Neuronal stem cell (in vitro differentiated cells): ENCODE data around the gene TMED4.

Experiments used
- DNase-seq: peaks from one replicate; pipeline ENCODE4 v3.0.0-alpha.2; 2013; ENCODE audit warnings: low spot score
- H2AFZ ChIP-seq: one replicate; pipeline ENCODE4 v1.6.1; 2013; ENCODE audit warnings: mild to moderate bottlenecking, low read length, inconsistent platforms
- H2AK5ac ChIP-seq: 2 replicates; pipeline ENCODE4 v1.6.1; 2013; ENCODE audit warnings: low read depth, mild to moderate bottlenecking, inconsistent platforms, low read length, moderate library complexity, mixed read lengths
- H2BK120ac ChIP-seq: 2 replicates; pipeline ENCODE4 v1.6.1; 2013; ENCODE audit warnings: low read depth, mild to moderate bottlenecking, inconsistent platforms, low read length, moderate library complexity, mixed read lengths
- H2BK12ac ChIP-seq: one replicate; pipeline ENCODE4 v1.6.1; 2013; ENCODE audit warnings: low read length, inconsistent platforms
- H2BK15ac ChIP-seq: 2 replicates; pipeline ENCODE4 v1.6.1; 2013; ENCODE audit warnings: mild to moderate bottlenecking, low read length, inconsistent platforms, mixed read lengths
- H2BK5ac ChIP-seq: one replicate; pipeline ENCODE4 v1.6.1; 2013; ENCODE audit warnings: inconsistent platforms, mild to moderate bottlenecking, low read length, moderate library complexity
- H3K14ac ChIP-seq: one replicate; pipeline ENCODE4 v1.6.1; 2013; ENCODE audit warnings: low read length, inconsistent platforms
- H3K18ac ChIP-seq: 2 replicates; pipeline ENCODE4 v1.6.1; 2013; ENCODE audit warnings: low read length, inconsistent platforms
- H3K23ac ChIP-seq: 2 replicates; pipeline ENCODE4 v1.6.1; 2013; ENCODE audit warnings: low read depth, mild to moderate bottlenecking, mixed read lengths, low read length, inconsistent platforms; ENCODE audit not compliant: poor library complexity
- H3K27ac ChIP-seq: replicated peaks from 3 replicates; pipeline ENCODE4 v1.5.1; 2013; ENCODE audit warnings: low read length, inconsistent platforms
- H3K27me3 ChIP-seq, 3 experiments: 2 replicates each; pipeline ENCODE4 v1.6.1; 2013; ENCODE audit warnings: low read length in 3 of 3, mild to moderate bottlenecking in 2 of 3, inconsistent platforms in 1 of 3, low read depth in 1 of 3, mixed read lengths in 1 of 3, moderate library complexity in 1 of 3; ENCODE audit not compliant: control insufficient read depth in 3 of 3, insufficient read depth in 3 of 3
- H3K36me3 ChIP-seq, 2 donors: replicated peaks in 1 of 2; 2 replicates each; pipeline ENCODE4 v1.6.1; 2013; ENCODE audit warnings: low read length in 2 of 2; ENCODE audit not compliant: control insufficient read depth in 2 of 2, insufficient read depth in 2 of 2
- H3K4ac ChIP-seq: 2 replicates; pipeline ENCODE4 v1.6.1; 2013; ENCODE audit warnings: inconsistent platforms, mild to moderate bottlenecking, low read length, moderate library complexity
- H3K4me1 ChIP-seq, 2 donors: 1 replicate in 1 of 2; 2 replicates in 1 of 2; pipeline ENCODE4 v1.6.1; 2013; ENCODE audit warnings: low read length in 2 of 2, low read depth in 1 of 2; ENCODE audit not compliant: control insufficient read depth in 2 of 2, insufficient read depth in 1 of 2
- H3K4me2 ChIP-seq: one replicate; pipeline ENCODE4 v1.6.1; 2013; ENCODE audit warnings: mild to moderate bottlenecking, low read length, inconsistent platforms; ENCODE audit not compliant: insufficient read depth, poor library complexity, severe bottlenecking
- H3K4me3 ChIP-seq, 2 donors: 2 replicates each; pipeline ENCODE4 v1.5.1; 2013; ENCODE audit warnings: low read length in 2 of 2, mild to moderate bottlenecking in 2 of 2, inconsistent platforms in 1 of 2, moderate library complexity in 1 of 2
- H3K79me1 ChIP-seq: one replicate; pipeline ENCODE4 v1.6.1; 2013; ENCODE audit warnings: low read depth, mild to moderate bottlenecking, inconsistent platforms, low read length, moderate library complexity
- H3K9ac ChIP-seq: one replicate; pipeline ENCODE4 v1.6.1; 2013; ENCODE audit warnings: mild to moderate bottlenecking, low read depth, low read length, inconsistent platforms; ENCODE audit not compliant: poor library complexity
- H3K9me3 ChIP-seq, 2 donors: replicated peaks in 1 of 2; 2 replicates each; pipeline versions ENCODE3 to v1.6.1; 2013; ENCODE audit warnings: low read length in 2 of 2, mild to moderate bottlenecking in 2 of 2, inconsistent platforms in 1 of 2, low read depth in 1 of 2, mixed read lengths in 1 of 2, moderate library complexity in 1 of 2; ENCODE audit not compliant: control insufficient read depth in 2 of 2, insufficient read depth in 1 of 2
- H4K8ac ChIP-seq: one replicate; pipeline ENCODE4 v1.6.1; 2013; ENCODE audit warnings: low read depth, mild to moderate bottlenecking, inconsistent platforms, low read length, moderate library complexity
- H4K91ac ChIP-seq: one replicate; pipeline ENCODE4 v1.6.1; 2013; ENCODE audit warnings: low read length, low read depth, mild to moderate bottlenecking, inconsistent platforms; ENCODE audit not compliant: poor library complexity
- WGBS, 2 donors: extraction: QIAGEN DNeasy Blood & Tissue Kit; methylation state at CpG; one replicate each; pipeline ENCODE4 v1.1.7; 2013; ENCODE audit warnings: missing lambda C conversion rate in 2 of 2, mixed read lengths in 1 of 2; ENCODE audit not compliant: insufficient read length in 2 of 2, insufficient replicate concordance in 1 of 2; ENCODE audit errors: extremely low coverage in 2 of 2; 5-methylcytosine and 5-hydroxymethylcytosine counted together

TMED4 gene

GRCh38 chr7:44618045-44618444, 36.0 kb upstream of the TMED4 start:
- Histone ChIP-seq H3K27ac (no peak overlapping the region), H2BK120ac (no peak overlapping the region), H3K14ac (no peak overlapping the region), H3K4ac (no peak overlapping the region), H2AFZ (no peak overlapping the region), H3K79me1 (peaks cover 2% of the 10 kb centered on the region), H3K23ac (no peak overlapping the region), H3K18ac (no peak overlapping the region), H3K4me1 (no peaks in the 10 kb centered on the region), H3K4me2 (no peak overlapping the region), H2AK5ac (no peak overlapping the region), H2BK5ac (no peak overlapping the region), H3K4me3 (no peak overlapping the region), H4K91ac (no peak overlapping the region), H4K8ac (no peak overlapping the region), H2BK15ac (no peak overlapping the region), H3K27me3 (no peaks in the 10 kb centered on the region), H3K9me3 (no peaks in the 10 kb centered on the region), H3K9ac (no peak overlapping the region), H2BK12ac (no peak overlapping the region), H3K36me3 (peaks cover 0 to 8% of the 10 kb centered on the region in 2 donors)
- no CpG with 5 or more reads among the region's 1 CpG for WGBS, 2 donors
- no peak for DNase-seq

DNA sequence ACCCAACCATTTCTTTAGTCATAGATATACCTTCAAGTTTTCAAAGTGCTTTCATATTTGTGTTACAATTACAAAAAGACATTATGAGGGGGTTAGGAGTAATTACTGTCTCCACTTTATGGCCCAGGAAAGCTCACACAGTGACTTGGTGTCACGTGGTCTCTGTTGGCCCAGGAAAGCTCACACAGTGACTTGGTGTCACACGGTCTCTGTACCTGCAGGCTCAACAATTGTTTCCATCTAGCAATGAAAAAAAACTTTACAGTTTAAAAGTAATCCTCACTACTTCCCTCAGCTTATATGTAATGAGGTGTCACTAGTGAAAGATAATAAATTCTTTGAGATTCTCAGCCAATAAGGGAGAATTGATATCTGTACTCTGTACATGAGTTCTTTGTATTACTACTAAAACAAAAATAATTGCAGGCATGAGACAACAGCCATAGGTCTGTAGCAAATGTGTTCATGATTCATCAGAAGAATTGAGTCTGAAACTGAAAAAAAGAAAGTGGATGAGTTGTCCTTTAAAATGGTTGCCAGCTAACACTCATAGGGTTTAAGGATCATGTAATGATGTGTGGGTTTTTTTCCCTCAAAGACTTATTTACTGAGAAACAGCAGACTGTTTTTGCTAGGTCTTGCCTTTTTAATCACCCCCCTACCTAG, 35.3 kb upstream of the TMED4 start:
- H2AK5ac ChIP-seq: no peak overlapping the region
- H3K4me2 ChIP-seq: no peak overlapping the region
- H3K4me1 ChIP-seq: no peaks in the 10 kb centered on the region
- no peak overlapping the region for H3K14ac ChIP-seq
- peaks cover 2% of the 10 kb centered on the region for H3K79me1 ChIP-seq
- H3K27me3 ChIP-seq: no peaks in the 10 kb centered on the region
- H4K91ac ChIP-seq: no peak overlapping the region
- H3K9me3 ChIP-seq: no peaks in the 10 kb centered on the region
- no peak overlapping the region for H3K4ac ChIP-seq
- no peak overlapping the region for H2AFZ ChIP-seq
- H2BK15ac ChIP-seq: no peak overlapping the region
- H4K8ac ChIP-seq: no peak overlapping the region
- H3K27ac ChIP-seq: no peak overlapping the region
- no peak overlapping the region for H3K9ac ChIP-seq
- WGBS, 2 donors: no CpG with 5 or more reads among the region's 2 CpGs
- H3K23ac ChIP-seq: no peak overlapping the region
- H2BK12ac ChIP-seq: no peak overlapping the region
- H3K18ac ChIP-seq: no peak overlapping the region
- no peak for DNase-seq
- H2BK5ac ChIP-seq: no peak overlapping the region
- no peak overlapping the region for H3K4me3 ChIP-seq
- no peak overlapping the region for H2BK120ac ChIP-seq
- peaks cover 0 to 8% of the 10 kb centered on the region in 2 donors for H3K36me3 ChIP-seq

- Histone ChIP-seq H3K18ac (no peak overlapping the region), H2BK120ac (no peak overlapping the region), H3K27me3 (no peaks in the 10 kb centered on the region), H2BK5ac (no peak overlapping the region), H3K4me3 (no peak overlapping the region), H2AK5ac (no peak overlapping the region), H3K79me1 (peaks cover 2% of the 10 kb centered on the region), H3K4ac (no peak overlapping the region), H4K91ac (no peak overlapping the region), H3K36me3 (peaks cover 0 to 8% of the 10 kb centered on the region in 2 donors), H3K4me2 (no peak overlapping the region), H3K27ac (no peak overlapping the region), H2AFZ (no peak overlapping the region), H3K4me1 (no peaks in the 10 kb centered on the region), H2BK12ac (no peak overlapping the region), H2BK15ac (no peak overlapping the region), H3K14ac (no peak overlapping the region), H3K23ac (no peak overlapping the region), H3K9ac (no peak overlapping the region), H4K8ac (no peak overlapping the region), H3K9me3 (no peaks in the 10 kb centered on the region)
- WGBS, 2 donors: no CpG with 5 or more reads among the region's 12 CpGs
- no peak for DNase-seq
Measured at GRCh38 chr7:44616545-44616944, 34.5 kb upstream of the TMED4 start.

DNA sequence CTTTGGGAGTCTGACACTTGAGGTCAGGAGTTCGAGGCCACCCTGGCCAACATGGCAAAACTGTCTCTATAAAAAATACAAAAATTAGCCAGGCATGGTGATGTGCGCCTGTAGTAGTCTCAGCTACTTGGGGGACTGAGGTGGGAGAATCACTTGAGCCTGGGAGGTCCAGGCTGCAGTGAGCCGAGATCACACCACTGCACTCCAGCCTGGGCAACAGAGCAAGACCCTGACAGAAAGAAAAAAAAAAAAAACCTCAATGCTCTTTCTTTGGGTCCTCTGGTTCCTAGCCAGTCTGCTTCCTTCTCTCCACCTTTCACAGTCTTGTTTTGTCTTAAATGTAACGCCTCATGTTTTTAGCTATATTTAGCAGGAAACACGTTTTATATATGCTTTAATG, 33.8 kb upstream of the TMED4 start:
- H2BK5ac ChIP-seq: no peak overlapping the region
- no peaks in the 10 kb centered on the region for H3K9me3 ChIP-seq
- no peaks in the 10 kb centered on the region for H3K27me3 ChIP-seq
- peaks cover 3% of the 10 kb centered on the region for H3K79me1 ChIP-seq
- no peak for DNase-seq
- H2BK15ac ChIP-seq: no peak overlapping the region
- no CpG with 5 or more reads among the region's 5 CpGs for WGBS, 2 donors
- H3K18ac ChIP-seq: no peak overlapping the region
- H3K4me2 ChIP-seq: no peak overlapping the region
- H4K91ac ChIP-seq: no peak overlapping the region
- no peak overlapping the region for H2AK5ac ChIP-seq
- no peak overlapping the region for H2AFZ ChIP-seq
- no peak overlapping the region for H3K9ac ChIP-seq
- no peak overlapping the region for H3K14ac ChIP-seq
- no peak overlapping the region for H2BK12ac ChIP-seq
- no peaks in the 10 kb centered on the region for H3K4me1 ChIP-seq
- H3K27ac ChIP-seq: no peak overlapping the region
- H3K23ac ChIP-seq: no peak overlapping the region
- peaks cover 0 to 8% of the 10 kb centered on the region in 2 donors for H3K36me3 ChIP-seq
- no peak overlapping the region for H3K4ac ChIP-seq
- H3K4me3 ChIP-seq: no peak overlapping the region
- no peak overlapping the region for H2BK120ac ChIP-seq
- H4K8ac ChIP-seq: no peak overlapping the region
